HG03565 (cell line): ENCODE measurements around the gene ERMARD.
"Not testable (repeated sequence)": the region's sequence is repeated elsewhere in the genome, so short reads cannot be mapped to it uniquely, and the experiment has no call there.

Experiments used
- ATAC-seq: cut with Tn5 transposase; IDR thresholded peaks from one replicate; pipeline ENCODE4 v1.9.1; 2021; ENCODE audit warnings: mild to moderate bottlenecking, moderate library complexity; ENCODE audit not compliant: unreplicated experiment

ERMARD gene

GRCh38 chr6:169738204-169738975, 13.0 kb upstream of the ERMARD start:
- ATAC-seq = no peak

GRCh38 chr6:169738976-169739529, 12.4 kb upstream of the ERMARD start:
- ATAC-seq = no peak

- no peak for ATAC-seq
These were observed 10.1 kb upstream of the ERMARD start for GRCh38 chr6:169741344-169741743.

DNA sequence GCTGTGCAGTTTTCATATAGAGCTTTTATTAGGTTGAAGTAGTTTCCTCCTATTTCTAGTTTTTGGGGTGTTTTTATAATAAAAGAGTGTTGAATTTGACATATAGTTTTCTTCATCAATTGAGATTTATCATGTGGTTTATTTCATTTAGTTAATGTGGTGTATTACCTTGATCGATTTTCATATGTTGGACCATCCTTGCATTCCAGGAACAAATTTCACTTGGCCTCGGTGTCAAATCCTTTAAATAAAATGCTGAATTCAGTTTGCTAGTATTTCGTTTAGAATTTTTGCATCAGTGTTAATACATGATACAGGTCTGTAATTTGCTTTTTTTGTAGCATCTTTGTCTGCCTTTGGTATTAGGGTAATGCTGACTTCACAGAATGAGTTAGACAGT, 6.0 kb upstream of the ERMARD start:
- no peak for ATAC-seq

DNA sequence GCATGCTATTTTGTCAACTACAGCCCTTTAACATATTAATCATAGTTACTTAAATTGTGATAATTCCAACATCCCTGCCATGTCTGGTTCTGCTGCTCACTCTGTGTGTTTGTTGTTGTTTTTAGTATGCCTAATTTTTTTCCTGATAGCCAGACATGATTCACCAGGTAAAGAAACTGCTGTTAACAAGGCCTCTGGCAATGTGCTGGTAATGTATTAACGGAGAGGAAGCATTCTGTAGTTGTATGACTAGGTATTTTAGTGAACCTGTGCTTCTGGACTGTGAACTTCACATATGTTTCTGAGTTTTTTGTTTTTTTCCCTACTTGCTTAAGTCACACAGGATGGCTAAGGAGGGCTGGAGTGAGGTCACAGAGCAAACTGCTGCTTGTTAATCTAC, 4.9 kb upstream of the ERMARD start:
- ATAC-seq = no peak

DNA sequence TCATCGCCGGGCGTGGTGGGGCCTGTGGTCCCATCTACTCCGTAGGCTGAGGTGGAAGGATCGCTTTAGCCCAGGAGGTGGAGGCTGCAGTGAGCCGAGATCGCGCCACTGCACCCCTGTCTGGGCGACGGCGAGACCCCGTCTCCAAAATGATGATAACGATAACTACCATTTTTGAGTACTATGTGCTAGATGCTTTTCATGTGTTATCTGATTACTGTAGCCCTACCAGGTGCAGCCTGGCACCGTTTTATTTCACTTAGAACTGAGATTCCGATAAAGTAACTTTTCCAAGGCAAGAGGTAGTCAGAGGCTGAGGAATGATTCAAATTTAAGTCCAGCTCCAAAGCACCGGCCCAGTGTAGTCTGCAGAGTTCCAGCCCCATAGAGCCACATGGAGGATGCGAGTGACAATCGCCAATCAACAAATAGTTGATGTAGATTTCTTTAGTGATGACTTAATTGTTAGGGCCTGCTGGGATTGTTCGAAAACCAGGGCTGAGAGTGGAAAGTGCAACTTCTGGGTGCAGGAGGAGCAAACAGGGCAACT, 727 bp downstream of the ERMARD start:
- ATAC-seq = no peak

GRCh38 chr6:169755162-169755561, 3.7 kb downstream of the ERMARD start:
- ATAC-seq = no peak

- no peak for ATAC-seq
These were observed 11.9 kb downstream of the ERMARD start for GRCh38 chr6:169763308-169763707.

GRCh38 chr6:169763881-169764280, 12.5 kb downstream of the ERMARD start:
- ATAC-seq = no peak

- not testable (repeated sequence) for ATAC-seq
These were observed 14.4 kb downstream of the ERMARD start for GRCh38 chr6:169765789-169766188.

- ATAC-seq = no peak
These were observed 14.8 kb downstream of the ERMARD start for GRCh38 chr6:169766232-169766631.

DNA sequence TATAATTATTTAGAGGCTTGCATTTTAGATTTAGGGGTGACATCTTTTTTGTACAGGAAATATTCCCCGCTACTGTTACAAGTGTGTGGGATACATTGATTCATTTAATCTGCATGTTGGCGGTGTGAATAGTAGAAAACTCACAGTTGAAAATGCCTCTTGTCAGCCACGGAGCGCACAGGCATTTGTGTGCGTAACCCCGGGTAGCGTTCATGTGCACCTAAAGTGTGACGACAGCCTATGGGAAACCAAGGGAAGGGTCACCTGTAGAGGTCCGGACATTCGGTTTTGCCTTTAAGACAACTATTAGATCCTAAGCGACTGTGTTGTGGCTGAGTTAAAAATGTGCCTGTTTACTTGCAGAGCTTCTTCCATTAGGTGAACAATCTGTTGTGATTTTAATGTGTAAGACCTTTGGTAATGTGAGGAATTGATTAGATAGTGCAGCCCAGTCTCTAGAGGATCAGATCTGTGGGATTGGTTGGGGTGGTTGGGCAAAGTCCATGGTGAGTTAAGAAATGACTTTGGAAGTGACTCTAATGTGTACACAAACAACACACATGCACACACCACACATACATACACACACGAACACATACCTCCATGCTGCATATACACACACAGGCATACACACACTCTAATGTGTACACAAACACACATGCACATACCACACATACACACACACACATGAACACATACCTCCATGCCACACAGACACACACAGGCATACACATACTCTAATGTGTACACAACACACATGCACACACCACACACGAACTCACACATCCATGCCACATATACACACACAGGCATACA, 15.7 kb downstream of the ERMARD start:
- no peak for ATAC-seq

DNA sequence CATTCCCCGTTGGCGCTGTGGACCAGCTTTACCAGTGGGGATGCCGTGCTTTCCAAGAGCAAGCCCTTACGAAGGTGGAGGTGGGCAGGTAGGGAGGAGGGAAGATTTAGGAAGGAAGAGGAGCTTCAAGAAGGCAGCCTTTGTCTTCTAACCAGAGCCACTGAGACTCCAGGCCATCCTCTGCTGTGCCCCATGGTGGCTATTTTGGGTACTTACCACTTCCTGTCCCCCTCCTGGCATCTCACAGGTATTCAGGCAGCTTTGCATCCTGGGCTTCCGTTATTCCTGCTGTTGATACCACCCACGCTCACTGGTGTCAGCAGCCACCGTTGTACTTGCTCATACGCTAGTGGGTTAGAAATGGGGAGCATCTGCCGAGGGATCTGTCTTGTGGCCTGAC, 22.9 kb downstream of the ERMARD start:
- ATAC-seq = no peak

GRCh38 chr6:169775321-169775720, 23.9 kb downstream of the ERMARD start:
- ATAC-seq = no peak

DNA sequence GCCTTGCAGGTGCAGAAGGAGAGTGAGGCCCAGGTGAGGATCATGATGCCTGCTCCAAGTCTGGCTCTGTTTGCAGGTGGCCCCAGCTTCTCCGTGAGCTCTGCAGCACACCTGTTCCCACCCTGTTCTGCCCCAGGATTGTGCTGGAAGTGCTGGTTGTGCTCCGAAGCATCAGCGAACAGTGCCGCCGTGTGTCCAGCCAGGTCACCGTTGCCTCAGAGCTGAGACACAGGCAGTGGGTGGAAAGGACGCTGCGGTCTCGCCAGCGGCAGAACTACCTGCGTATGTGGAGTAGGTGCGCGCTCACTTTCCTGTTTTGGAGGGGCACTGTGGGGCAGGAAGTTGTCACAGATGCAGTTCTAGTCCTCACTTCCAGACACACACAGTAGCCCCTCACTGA, 25.0 kb downstream of the ERMARD start:
- ATAC-seq = no peak

- no peak for ATAC-seq
These were observed 26.5 kb downstream of the ERMARD start for GRCh38 chr6:169777896-169778295.

DNA sequence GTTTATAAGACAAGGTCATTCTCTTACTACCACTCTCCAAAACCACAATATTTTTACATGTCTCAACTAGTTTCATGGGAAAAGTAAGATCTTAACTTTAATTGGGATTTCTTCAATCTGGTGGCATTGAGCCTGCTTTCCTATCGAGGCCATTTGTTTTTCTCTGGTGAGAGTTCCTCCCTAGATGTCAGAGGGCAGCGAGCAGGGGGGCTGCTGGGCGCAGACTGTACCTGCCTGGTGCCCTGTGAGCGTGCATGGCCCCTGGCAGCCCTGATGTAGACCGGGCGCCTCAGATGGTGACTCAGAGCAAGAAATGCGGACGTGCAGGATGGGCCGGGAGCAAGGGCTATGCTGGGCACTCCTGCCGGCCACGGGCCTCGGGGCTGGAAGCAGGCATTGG, 27.2 kb downstream of the ERMARD start:
- ATAC-seq = no peak

DNA sequence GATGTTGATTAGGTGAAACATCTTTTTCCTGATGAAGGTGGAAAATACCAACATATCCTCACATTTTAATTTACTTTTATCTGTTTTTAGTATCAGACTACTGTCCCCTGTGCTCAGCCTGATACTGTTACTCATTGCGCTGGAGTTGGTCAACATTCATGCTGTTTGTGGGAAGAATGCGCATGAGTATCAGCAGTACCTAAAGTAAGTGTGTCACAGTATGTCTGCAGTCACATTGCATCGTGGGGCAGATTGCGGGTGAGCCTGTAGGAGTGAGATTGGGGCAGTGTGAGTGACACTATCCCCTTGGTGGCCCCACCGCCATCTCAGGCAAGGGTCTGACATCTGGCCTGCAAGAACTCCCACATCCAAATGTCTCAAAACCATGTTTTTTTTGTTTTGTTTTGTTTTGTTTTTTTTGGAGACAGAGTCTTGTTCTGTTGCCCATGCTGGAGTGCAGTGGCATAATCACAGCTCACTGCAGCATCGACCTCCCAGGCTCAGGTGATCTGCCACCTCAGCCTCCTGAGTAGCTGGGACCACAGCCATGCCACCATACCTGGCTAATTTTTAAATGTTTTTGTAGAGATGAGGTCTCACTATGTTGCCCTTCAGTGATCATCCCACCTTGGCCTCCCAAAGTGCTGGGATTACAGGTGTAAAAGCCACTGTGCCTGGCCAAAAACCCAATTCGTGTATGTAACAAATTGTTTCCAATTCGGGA, 27.8 kb downstream of the ERMARD start:
- no peak for ATAC-seq

GRCh38 chr6:169779896-169780295, 28.5 kb downstream of the ERMARD start:
- ATAC-seq = no peak

DNA sequence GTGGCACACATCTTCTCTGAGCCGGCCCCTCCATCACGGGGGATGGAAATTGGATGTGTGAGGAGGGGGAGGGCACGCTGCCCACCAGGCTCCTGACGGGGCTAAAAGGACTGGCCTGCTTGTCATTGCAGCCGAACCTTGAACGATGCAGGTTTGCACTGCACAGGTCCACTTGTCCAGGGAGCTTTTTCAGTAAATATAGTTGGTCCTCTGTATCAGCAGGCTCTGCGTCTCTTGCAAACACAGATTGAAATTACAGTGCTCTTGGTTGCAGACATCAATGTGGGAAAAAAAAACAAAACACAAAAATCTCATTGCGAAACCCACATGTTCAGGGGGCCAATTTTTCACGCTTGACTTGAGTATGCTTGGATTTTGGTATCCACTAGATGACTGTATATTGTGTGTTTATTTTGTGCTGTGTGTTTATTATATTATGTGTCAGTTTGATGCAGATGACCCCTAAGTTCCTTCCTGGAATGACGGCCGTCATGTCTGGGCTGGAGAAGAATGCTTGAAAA, 29.2 kb downstream of the ERMARD start:
- ATAC-seq = no peak

- no peak for ATAC-seq
These were observed 31.5 kb downstream of the ERMARD start for GRCh38 chr6:169782966-169783365.
